H1 (cell line): ENCODE results near the gene GUCY1B1. TPM values are rescaled to one million over a fixed set of nuclear protein-coding genes. Genes with fewer than 3 reads are reported as not detected.

Experiments used
- CTCF ChIA-PET: fragments of 300-600 bp; sonication (Branson Sonifier 250); formaldehyde crosslinking; loops from one replicate; lab custom pipeline; 2021; ENCODE audit not compliant: partially characterized antibody; lab: Charles Lee
- POLR2A ChIA-PET: fragments of 300-600 bp; sonication (Branson Sonifier 250); formaldehyde crosslinking; loops from one replicate; lab custom pipeline; 2021; ENCODE audit warnings: inconsistent platforms; ENCODE audit not compliant: partially characterized antibody; lab: Charles Lee
- DNase-seq, 2 experiments: peaks; one replicate each; pipeline versions ENCODE4 v3.0.0 to v3.0.0-alpha.2; 2010 to 2022; ENCODE audit warnings: low spot score in 2 of 2, low read depth in 1 of 2, mixed read lengths in 1 of 2
- FAIRE-seq: peaks from 2 replicates; lab custom pipeline; 2011; peaks lifted over from hg19 to GRCh38; lab: Jason Lieb, UNC
- H2AFZ ChIP-seq: 2 replicates; pipeline ENCODE4 v1.8.1; 2012; ENCODE audit warnings: low read length, inconsistent platforms
- H2AK5ac ChIP-seq: 2 replicates; pipeline ENCODE4 v1.6.1; 2013; ENCODE audit warnings: low read depth, low read length
- H2BK120ac ChIP-seq: replicated peaks from 2 replicates; pipeline ENCODE3; 2013; ENCODE audit warnings: low read depth, low read length, inconsistent platforms
- H2BK12ac ChIP-seq: 2 replicates; pipeline ENCODE4 v1.6.1; 2013; ENCODE audit warnings: low read depth, low read length
- H2BK15ac ChIP-seq: 2 replicates; pipeline ENCODE4 v1.6.1; 2013; ENCODE audit warnings: low read length
- H2BK20ac ChIP-seq: 2 replicates; pipeline ENCODE4 v1.6.1; 2013; ENCODE audit warnings: low read length
- H2BK5ac ChIP-seq: 2 replicates; pipeline ENCODE4 v1.6.1; 2013; ENCODE audit warnings: low read depth, low read length
- H3K14ac ChIP-seq: 2 replicates; pipeline ENCODE4 v1.6.1; 2013; ENCODE audit warnings: inconsistent platforms; ENCODE audit not compliant: insufficient read length
- H3K18ac ChIP-seq: 2 replicates; pipeline ENCODE4 v1.6.1; 2013; ENCODE audit warnings: low read length; ENCODE audit errors: extremely low read depth
- H3K23ac ChIP-seq: 2 replicates; pipeline ENCODE4 v1.6.1; 2013; ENCODE audit warnings: inconsistent platforms; ENCODE audit not compliant: insufficient read length
- H3K23me2 ChIP-seq: 2 replicates; pipeline ENCODE4 v1.6.1; 2013; ENCODE audit warnings: low read depth, low read length
- H3K27ac ChIP-seq: 2 replicates; pipeline ENCODE4 v1.6.1; 2011; ENCODE audit warnings: low read depth, low read length, inconsistent platforms
- H3K27me3 ChIP-seq, 4 experiments: replicated peaks in 1 of 4; 1 replicate in 1 of 4; 2 replicates in 3 of 4; pipeline versions ENCODE4 v1.6.1 to v1.8.1; 2011 to 2013; ENCODE audit warnings: low read length in 3 of 4, mild to moderate bottlenecking in 3 of 4, inconsistent platforms in 2 of 4, mixed read lengths in 2 of 4, moderate library complexity in 1 of 4; ENCODE audit not compliant: control insufficient read depth in 3 of 4, insufficient read depth in 3 of 4; ENCODE audit errors: extremely low read depth in 1 of 4
- H3K36me3 ChIP-seq, 4 experiments: 2 replicates each; pipeline versions ENCODE4 v1.6.1 to v1.8.1; 2011 to 2013; ENCODE audit warnings: mild to moderate bottlenecking in 4 of 4, low read length in 3 of 4, moderate library complexity in 2 of 4, control low read depth in 1 of 4, inconsistent platforms in 1 of 4; ENCODE audit not compliant: insufficient read depth in 4 of 4, control insufficient read depth in 2 of 4
- H3K4ac ChIP-seq: replicated peaks from 2 replicates; pipeline ENCODE3; 2013; ENCODE audit warnings: low read length, low read depth, mixed read lengths, inconsistent platforms; ENCODE audit not compliant: insufficient read length
- H3K4me1 ChIP-seq, 4 experiments: replicated peaks in 1 of 4; 1 replicate in 1 of 4; 2 replicates in 3 of 4; pipeline versions ENCODE4 v1.6.1 to v1.8.1; 2011 to 2013; ENCODE audit warnings: low read length in 3 of 4, inconsistent platforms in 2 of 4, mixed read lengths in 1 of 4; ENCODE audit not compliant: insufficient read depth in 4 of 4, control insufficient read depth in 3 of 4
- H3K4me2 ChIP-seq, 2 experiments: 2 replicates each; pipeline versions ENCODE4 v1.6.1 to v1.8.1; 2011 to 2013; ENCODE audit warnings: low read depth in 2 of 2, low read length in 2 of 2, control low read depth in 1 of 2, inconsistent platforms in 1 of 2, mild to moderate bottlenecking in 1 of 2; ENCODE audit not compliant: insufficient read depth in 1 of 2
- H3K4me3 ChIP-seq, 4 experiments: fragments of 200-600, 300-600 bp in 1 of 4; sonication (generic), shearing (Covaris generic), sonication (Bioruptor Twin) in 1 of 4; 2 replicates each; pipeline versions ENCODE4 v1.5.1 to v1.8.1; 2011 to 2016; ENCODE audit warnings: low read length in 4 of 4, low read depth in 3 of 4, control low read depth in 2 of 4, inconsistent platforms in 2 of 4, mild to moderate bottlenecking in 2 of 4, mixed read lengths in 1 of 4, moderate library complexity in 1 of 4; ENCODE audit not compliant: insufficient read depth in 2 of 4; ENCODE audit errors: extremely low read depth in 1 of 4
- H3K56ac ChIP-seq: replicated peaks from 2 replicates; pipeline ENCODE3; 2013; ENCODE audit warnings: low read depth, mild to moderate bottlenecking, mixed read lengths, low read length, inconsistent platforms; ENCODE audit not compliant: insufficient read length
- H3K79me1 ChIP-seq: 2 replicates; pipeline ENCODE4 v1.6.1; 2013; ENCODE audit warnings: low read depth, low read length, control low read depth
- H3K79me2 ChIP-seq, 2 experiments: 2 replicates each; pipeline versions ENCODE4 v1.6.1 to v1.8.1; 2012 to 2013; ENCODE audit warnings: low read length in 2 of 2, mild to moderate bottlenecking in 2 of 2, inconsistent platforms in 1 of 2; ENCODE audit not compliant: insufficient read depth in 2 of 2, control insufficient read depth in 1 of 2
- H3K9ac ChIP-seq, 4 experiments: replicated peaks in 1 of 4; 1 replicate in 1 of 4; 2 replicates in 3 of 4; pipeline versions ENCODE4 v1.6.1 to v1.8.1; 2011 to 2013; ENCODE audit warnings: low read depth in 3 of 4, low read length in 3 of 4, control low read depth in 2 of 4, mild to moderate bottlenecking in 2 of 4, moderate library complexity in 2 of 4, inconsistent platforms in 1 of 4; ENCODE audit errors: extremely low read depth in 1 of 4
- H3K9me3 ChIP-seq, 2 experiments: 2 replicates each; pipeline versions ENCODE4 v1.6.1 to v1.8.1; 2012 to 2013; ENCODE audit warnings: mild to moderate bottlenecking in 2 of 2, moderate library complexity in 2 of 2, control low read depth in 1 of 2, inconsistent platforms in 1 of 2, low read depth in 1 of 2, low read length in 1 of 2, mixed read lengths in 1 of 2; ENCODE audit not compliant: insufficient read depth in 2 of 2
- H4K20me1 ChIP-seq, 2 experiments: replicated peaks in 1 of 2; 2 replicates each; pipeline versions ENCODE3 to v1.8.1; 2011 to 2013; ENCODE audit warnings: inconsistent platforms in 2 of 2, low read length in 2 of 2, mild to moderate bottlenecking in 1 of 2; ENCODE audit not compliant: insufficient read depth in 2 of 2, control insufficient read depth in 1 of 2
- H4K5ac ChIP-seq: 2 replicates; pipeline ENCODE4 v1.6.1; 2013; ENCODE audit warnings: low read length, low read depth, mixed read lengths, inconsistent platforms; ENCODE audit not compliant: insufficient read length
- H4K8ac ChIP-seq: 2 replicates; pipeline ENCODE4 v1.8.0; 2013; ENCODE audit warnings: mild to moderate bottlenecking, moderate library complexity, low read length, inconsistent platforms; ENCODE audit not compliant: insufficient read depth; ENCODE audit errors: extremely low read depth
- H4K91ac ChIP-seq: replicated peaks from 2 replicates; pipeline ENCODE3; 2013; ENCODE audit warnings: low read length, mixed read lengths, inconsistent platforms; ENCODE audit not compliant: insufficient read length
- EP300 ChIP-seq, 2 experiments: IDR thresholded peaks; 1 replicate in 1 of 2; 2 replicates in 1 of 2; pipeline ENCODE4 v1.6.1; 2011 to 2012; ENCODE audit warnings: low read depth in 2 of 2, low read length in 2 of 2, mild to moderate bottlenecking in 2 of 2, borderline replicate concordance in 1 of 2, inconsistent platforms in 1 of 2, moderate library complexity in 1 of 2
- JUND ChIP-seq: IDR thresholded peaks from 2 replicates; pipeline ENCODE4 v1.6.1; 2011; ENCODE audit warnings: mild to moderate bottlenecking, improper control_type of control experiment, low read length
- NRF1 ChIP-seq: IDR thresholded peaks from 2 replicates; pipeline ENCODE4 v1.6.1; 2011; ENCODE audit warnings: mild to moderate bottlenecking, low read depth, low read length, improper control_type of control experiment
- RNF2 ChIP-seq: fragments of 200-900, 300-1000 bp; sonication (generic); IDR thresholded peaks from 2 replicates; pipeline ENCODE4 v1.7.1; 2016; ENCODE audit warnings: borderline replicate concordance, low read depth, mild to moderate bottlenecking, antibody characterized with exemption, low read length; ENCODE audit not compliant: poor library complexity, severe bottlenecking; ENCODE audit errors: missing control alignments
- SAP30 ChIP-seq: fragments of 300-600 bp; sonication (generic); IDR thresholded peaks from 2 replicates; pipeline ENCODE4 v1.7.1; 2012; ENCODE audit warnings: low read length, moderate library complexity, mild to moderate bottlenecking, inconsistent platforms; ENCODE audit not compliant: insufficient read depth, insufficient replicate concordance
- WGBS, 2 experiments: shearing (Covaris generic) in 1 of 2; methylation state at CpG; one replicate each; pipeline versions ENCODE4 v1.1.6 to v1.1.7; 2013 to 2015; ENCODE audit warnings: low lambda C conversion rate in 2 of 2, mixed read lengths in 2 of 2, inconsistent platforms in 1 of 2, low coverage in 1 of 2, missing lambda C conversion rate in 1 of 2; ENCODE audit not compliant: insufficient replicate concordance in 2 of 2, insufficient coverage in 1 of 2, insufficient read length in 1 of 2; ENCODE audit errors: extremely low coverage in 1 of 2, missing lambda C conversion rate in 1 of 2; 5-methylcytosine and 5-hydroxymethylcytosine counted together
- polyA plus RNA-seq, 7 experiments: library from polyadenylated mRNA; depleted of rRNA in 3 of 7; stranded (reverse) in 5 of 7; unstranded in 2 of 7; fragments of >200 nt in 5 of 7; fragments of 200-250 nt in 2 of 7; gene quantifications; 1 replicate in 5 of 7; 2 replicates in 1 of 7; 4 replicates in 1 of 7; pipeline versions ENCODE4 v1.2.1 to v1.2.3, GENCODE V29; 2011 to 2013; ENCODE audit warnings: missing spikeins in 2 of 7, mixed read lengths in 2 of 7
- total RNA-seq: library from RNA; stranded (reverse); fragmentation: NEBNext Ultra II Directional; extraction: Animal tissue kit (Norgen Biotek cat#: 25700); gene quantifications from 2 replicates; pipeline ENCODE4 v1.2.1, GENCODE V29; 2021
- TF ChIP-seq, protein P1 (sequence below): IDR thresholded peaks from 2 replicates; pipeline ENCODE4 v1.6.1; 2011; ENCODE audit warnings: low read length, improper control_type of control experiment
- TF ChIP-seq, protein P2 (sequence below): IDR thresholded peaks from 2 replicates; pipeline ENCODE4 v1.6.1; 2012; ENCODE audit warnings: low read length, inconsistent platforms

Gene GUCY1B1
- total and polyA plus RNA-seq, 2 of the 8 experiments (the other 6 are each of a cell fraction or from before 2014, with no cell fraction given) = 1.5 to 2.9 TPM

DNA sequence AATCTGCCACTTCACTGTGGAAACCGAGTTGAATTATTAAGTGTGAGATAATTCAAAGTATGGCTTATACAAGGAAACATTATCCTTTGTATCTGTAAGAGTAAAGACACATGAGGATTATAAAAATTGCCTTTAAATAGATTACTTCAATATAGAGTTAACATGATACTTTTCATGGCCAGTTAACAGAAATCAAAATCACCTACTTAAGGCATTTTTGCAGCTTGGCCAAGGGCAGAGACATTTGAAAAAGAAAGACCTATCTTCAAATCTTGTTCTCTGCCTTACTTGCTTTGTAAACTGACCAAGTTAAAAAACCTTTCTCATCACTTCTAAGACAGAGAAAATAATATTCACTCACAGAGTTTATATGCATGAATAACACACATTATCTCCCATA lies 44.9 kb upstream of the GUCY1B1 start:
- Histone ChIP-seq H2BK120ac (no peak overlapping the region), H3K56ac (no peak overlapping the region), H2AK5ac (no peak overlapping the region), H2AFZ (no peak overlapping the region), H3K27ac (no peak overlapping the region), H3K14ac (no peak overlapping the region), H3K9ac (no peak overlapping the region), H3K4me1 (no peaks in the 10 kb centered on the region), H3K23me2 (no peaks in the 10 kb centered on the region), H4K20me1 (no peaks in the 10 kb centered on the region), H4K91ac (no peak overlapping the region), H4K5ac (no peak overlapping the region), H2BK12ac (no peak overlapping the region), H4K8ac (no peak overlapping the region), H2BK5ac (no peak overlapping the region), H2BK20ac (no peak overlapping the region), H3K9me3 (no peaks in the 10 kb centered on the region), H3K23ac (no peak overlapping the region), H3K27me3 (no peaks in the 10 kb centered on the region), H2BK15ac (no peak overlapping the region), H3K79me2 (no peaks in the 10 kb centered on the region), H3K36me3 (no peaks in the 10 kb centered on the region), H3K4ac (no peak overlapping the region), H3K18ac (no peak overlapping the region), H3K4me2 (no peak overlapping the region), H3K79me1 (no peaks in the 10 kb centered on the region), H3K4me3 (no peak overlapping the region)
- ChIA-PET CTCF (interaction anchor here (1.2 kb wide), 1 partner anchor 83 kb away, joined by 3 read pairs; no protein-coding TSS in a partner anchor), POLR2A (no interaction called here)
- FAIRE-seq (no peak), DNase-seq (no peak)
- 100% methylated on average over 1 of the region's 1 CpG; no CpG with 5 or more reads in 1 of the 2 experiments for WGBS, 2 experiments
- TF ChIP-seq EP300 (IDR thresholded peaks at IDR 0.05; ENCODE audit: borderline replicate concordance in 1 of 2, low read depth in 2 of 2, low read length in 2 of 2) (no peak), RNF2 (no peak), NRF1 (no peak), SAP30 (no peak), JUND (no peak)
- TF ChIP-seq, protein P1, sequence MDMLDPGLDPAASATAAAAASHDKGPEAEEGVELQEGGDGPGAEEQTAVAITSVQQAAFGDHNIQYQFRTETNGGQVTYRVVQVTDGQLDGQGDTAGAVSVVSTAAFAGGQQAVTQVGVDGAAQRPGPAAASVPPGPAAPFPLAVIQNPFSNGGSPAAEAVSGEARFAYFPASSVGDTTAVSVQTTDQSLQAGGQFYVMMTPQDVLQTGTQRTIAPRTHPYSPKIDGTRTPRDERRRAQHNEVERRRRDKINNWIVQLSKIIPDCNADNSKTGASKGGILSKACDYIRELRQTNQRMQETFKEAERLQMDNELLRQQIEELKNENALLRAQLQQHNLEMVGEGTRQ = no peak
- TF ChIP-seq, protein P2, sequence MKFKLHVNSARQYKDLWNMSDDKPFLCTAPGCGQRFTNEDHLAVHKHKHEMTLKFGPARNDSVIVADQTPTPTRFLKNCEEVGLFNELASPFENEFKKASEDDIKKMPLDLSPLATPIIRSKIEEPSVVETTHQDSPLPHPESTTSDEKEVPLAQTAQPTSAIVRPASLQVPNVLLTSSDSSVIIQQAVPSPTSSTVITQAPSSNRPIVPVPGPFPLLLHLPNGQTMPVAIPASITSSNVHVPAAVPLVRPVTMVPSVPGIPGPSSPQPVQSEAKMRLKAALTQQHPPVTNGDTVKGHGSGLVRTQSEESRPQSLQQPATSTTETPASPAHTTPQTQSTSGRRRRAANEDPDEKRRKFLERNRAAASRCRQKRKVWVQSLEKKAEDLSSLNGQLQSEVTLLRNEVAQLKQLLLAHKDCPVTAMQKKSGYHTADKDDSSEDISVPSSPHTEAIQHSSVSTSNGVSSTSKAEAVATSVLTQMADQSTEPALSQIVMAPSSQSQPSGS = no peak
